Measurements from ENCODE around the gene AFF3. TPM values are rescaled to one million over a fixed set of nuclear protein-coding genes. Genes with fewer than 3 reads are reported as not detected.

AFF3 gene
- total and polyA plus RNA-seq, 2 experiments from 2014 or later = 7.3 to 7.8 TPM

- no peak for DNase-seq (ENCODE audit: low spot score)
- H3K79me2 ChIP-seq = no peaks in the 10 kb centered on the region
- 83% methylated on average over 3 of the region's 3 CpGs for WGBS (ENCODE audit: low lambda C conversion rate, missing lambda C conversion rate)
Measured at GRCh38 chr2:99520813-99521212, 621.6 kb downstream of the AFF3 start.

DNA sequence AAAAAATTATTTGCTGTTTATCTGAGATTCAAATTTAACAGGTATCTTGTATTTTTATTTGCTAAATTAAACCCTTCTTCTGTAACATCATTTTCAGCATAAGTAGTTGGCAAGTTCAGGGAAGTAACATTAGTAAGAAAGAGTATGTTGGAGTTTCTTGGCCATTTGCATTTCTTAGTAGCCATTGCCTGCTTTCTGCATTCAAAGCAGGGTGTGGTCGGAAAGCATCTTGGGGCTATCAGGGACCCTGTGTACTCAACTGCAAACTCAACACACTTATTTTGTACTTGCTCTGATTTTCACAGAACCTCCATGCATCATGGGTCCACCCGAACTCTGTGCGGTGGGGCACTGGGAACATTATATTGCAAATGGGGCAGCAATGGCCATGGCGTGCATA is 622.2 kb downstream of the AFF3 start:
- Histone ChIP-seq H2AFZ (no peak overlapping the region), H3K79me2 (no peaks in the 10 kb centered on the region), H3K9me3 (ENCODE audit: low read depth) (no peaks in the 10 kb centered on the region), H3K4me2 (no peak overlapping the region), H3K27ac (no peak overlapping the region), H3K4me3 (no peak overlapping the region), H4K20me1 (ENCODE audit: insufficient read depth, poor library complexity, severe bottlenecking) (no peaks in the 10 kb centered on the region), H3K4me1 (ENCODE audit: insufficient read depth) (no peaks in the 10 kb centered on the region), H3K36me3 (replicated peaks; ENCODE audit: insufficient read depth, low read depth) (no peaks in the 10 kb centered on the region), H3K27me3 (no peaks in the 10 kb centered on the region), H3K9me2 (replicated peaks; ENCODE audit: insufficient read depth) (no peaks in the 10 kb centered on the region)
- no peak for DNase-seq (ENCODE audit: low spot score)
- 97% methylated on average over 4 of the region's 4 CpGs for whole genome bisulfite sequencing (ENCODE audit: low lambda C conversion rate, missing lambda C conversion rate)
- TF ChIP-seq EZH2 (IDR thresholded peaks at IDR 0.05; ENCODE audit: borderline replicate concordance) = no peak
- TF ChIP-seq EZH2phosphoT487 (IDR thresholded peaks at IDR 0.05; ENCODE audit: low read depth, severe bottlenecking, unreplicated experiment) = no peak
- TF ChIP-seq CTCF (IDR thresholded peaks at IDR 0.05; ENCODE audit: poor library complexity) = no peak

More at GRCh38 chr2:99520813-99521212, 621.6 kb downstream of the AFF3 start:
- Histone ChIP-seq H3K27me3 (no peaks in the 10 kb centered on the region), H3K4me2 (no peak overlapping the region), H3K4me1 (ENCODE audit: insufficient read depth) (no peaks in the 10 kb centered on the region), H3K36me3 (replicated peaks; ENCODE audit: insufficient read depth, low read depth) (no peaks in the 10 kb centered on the region), H3K9me2 (replicated peaks; ENCODE audit: insufficient read depth) (no peaks in the 10 kb centered on the region), H3K9me3 (ENCODE audit: low read depth) (no peaks in the 10 kb centered on the region), H3K4me3 (no peak overlapping the region), H2AFZ (no peak overlapping the region), H3K27ac (no peak overlapping the region), H4K20me1 (ENCODE audit: insufficient read depth, poor library complexity, severe bottlenecking) (no peaks in the 10 kb centered on the region)
- TF ChIP-seq EZH2phosphoT487 (IDR thresholded peaks at IDR 0.05; ENCODE audit: low read depth, severe bottlenecking, unreplicated experiment) = no peak
- TF ChIP-seq CTCF (IDR thresholded peaks at IDR 0.05; ENCODE audit: poor library complexity) = no peak
- TF ChIP-seq EZH2 (IDR thresholded peaks at IDR 0.05; ENCODE audit: borderline replicate concordance) = no peak

- Histone ChIP-seq H3K9me3 (ENCODE audit: low read depth) (no peaks in the 10 kb centered on the region), H3K27me3 (no peaks in the 10 kb centered on the region), H4K20me1 (ENCODE audit: insufficient read depth, poor library complexity, severe bottlenecking) (no peaks in the 10 kb centered on the region), H3K4me3 (no peak overlapping the region), H3K4me1 (ENCODE audit: insufficient read depth) (no peaks in the 10 kb centered on the region), H3K79me2 (no peaks in the 10 kb centered on the region), H3K9me2 (replicated peaks; ENCODE audit: insufficient read depth) (no peaks in the 10 kb centered on the region), H3K36me3 (replicated peaks; ENCODE audit: insufficient read depth, low read depth) (no peaks in the 10 kb centered on the region), H3K4me2 (no peak overlapping the region), H2AFZ (no peak overlapping the region), H3K27ac (peak overlapping the region; percentile 48)
- 71% methylated on average over 4 of the region's 4 CpGs for WGBS (ENCODE audit: low lambda C conversion rate, missing lambda C conversion rate)
- TF ChIP-seq EZH2 (IDR thresholded peaks at IDR 0.05; ENCODE audit: borderline replicate concordance) = no peak
- no peak for TF ChIP-seq EZH2phosphoT487 (IDR thresholded peaks at IDR 0.05; ENCODE audit: low read depth, severe bottlenecking, unreplicated experiment)
- TF ChIP-seq CTCF (IDR thresholded peaks at IDR 0.05; ENCODE audit: poor library complexity) = no peak
- no peak for DNase-seq (ENCODE audit: low spot score)
Measured at GRCh38 chr2:99514357-99514756, 628.0 kb downstream of the AFF3 start.

DNA sequence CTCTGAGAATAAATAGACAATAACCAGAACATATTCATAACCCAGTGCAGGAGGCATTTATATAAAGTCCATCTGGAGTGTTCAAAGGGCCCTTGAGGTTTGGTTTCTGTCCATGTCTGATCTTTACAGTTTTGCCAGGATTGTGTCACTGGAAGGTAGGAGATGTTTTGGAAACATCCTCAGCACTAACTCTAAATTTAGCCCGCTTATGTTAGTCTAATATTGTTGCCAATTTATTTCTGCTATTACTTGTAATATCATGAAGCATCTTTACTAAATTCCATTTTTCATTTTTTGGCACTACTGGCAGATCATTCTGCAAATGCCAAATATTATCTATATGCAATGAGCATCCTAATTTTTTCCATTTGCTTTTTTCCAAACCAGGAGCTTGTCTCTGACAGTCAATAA is 630.2 kb downstream of the AFF3 start:
- DNase-seq (ENCODE audit: low spot score) = no peak
- no peak overlapping the region for H2AFZ ChIP-seq
- no peak overlapping the region for H3K27ac ChIP-seq
- no peak overlapping the region for H3K4me2 ChIP-seq
- no peaks in the 10 kb centered on the region for H3K36me3 ChIP-seq (replicated peaks; ENCODE audit: insufficient read depth, low read depth)
- no peaks in the 10 kb centered on the region for H4K20me1 ChIP-seq (ENCODE audit: insufficient read depth, poor library complexity, severe bottlenecking)
- H3K4me1 ChIP-seq (ENCODE audit: insufficient read depth) = no peaks in the 10 kb centered on the region
- H3K9me3 ChIP-seq (ENCODE audit: low read depth) = no peaks in the 10 kb centered on the region
- no peaks in the 10 kb centered on the region for H3K9me2 ChIP-seq (replicated peaks; ENCODE audit: insufficient read depth)
- TF ChIP-seq CTCF (IDR thresholded peaks at IDR 0.05; ENCODE audit: poor library complexity) = no peak
- TF ChIP-seq EZH2 (IDR thresholded peaks at IDR 0.05; ENCODE audit: borderline replicate concordance) = no peak
- TF ChIP-seq EZH2phosphoT487 (IDR thresholded peaks at IDR 0.05; ENCODE audit: low read depth, severe bottlenecking, unreplicated experiment) = no peak
- no peaks in the 10 kb centered on the region for H3K79me2 ChIP-seq
- no peak overlapping the region for H3K4me3 ChIP-seq
- no peaks in the 10 kb centered on the region for H3K27me3 ChIP-seq
- WGBS (ENCODE audit: low lambda C conversion rate, missing lambda C conversion rate) = 90% methylated on average over 1 of the region's 1 CpG

Data from hepatocyte (in vitro differentiated cells).